Muscle layer of colon (tissue), 2 donors: ENCODE measurements around the gene UBE2M.
"Not testable (repeated sequence)": the region's sequence is repeated elsewhere in the genome, so short reads cannot be mapped to it uniquely, and the experiment has no call there.

ENCODE experiments used
- H3K27ac ChIP-seq: one replicate; pipeline ENCODE4 v1.7.0; 2013; ENCODE audit warnings: low read depth, mild to moderate bottlenecking, low read length, moderate library complexity
- H3K27me3 ChIP-seq, 2 donors: one replicate each; pipeline ENCODE4 v1.7.0; 2013; ENCODE audit warnings: low read length in 2 of 2, mild to moderate bottlenecking in 2 of 2; ENCODE audit not compliant: insufficient read depth in 2 of 2, control insufficient read depth in 1 of 2
- H3K36me3 ChIP-seq: one replicate; pipeline ENCODE4 v1.7.0; 2013; ENCODE audit warnings: mild to moderate bottlenecking, low read length; ENCODE audit not compliant: insufficient read depth
- H3K4me1 ChIP-seq: one replicate; pipeline ENCODE4 v1.7.0; 2013; ENCODE audit warnings: mild to moderate bottlenecking, low read length; ENCODE audit not compliant: insufficient read depth
- H3K4me3 ChIP-seq, 2 donors: one replicate each; pipeline ENCODE4 v1.7.0; 2013; ENCODE audit warnings: low read length in 2 of 2, low read depth in 1 of 2, mild to moderate bottlenecking in 1 of 2, moderate library complexity in 1 of 2
- H3K9ac ChIP-seq: one replicate; pipeline ENCODE4 v1.7.0; 2013; ENCODE audit warnings: low read length
- H3K9me3 ChIP-seq: one replicate; pipeline ENCODE4 v1.7.0; 2013; ENCODE audit warnings: mild to moderate bottlenecking, low read length
- donor health status: abdominal sarcoma.
- donor health status: Adenocarcinoma of cecum.

Gene UBE2M

DNA sequence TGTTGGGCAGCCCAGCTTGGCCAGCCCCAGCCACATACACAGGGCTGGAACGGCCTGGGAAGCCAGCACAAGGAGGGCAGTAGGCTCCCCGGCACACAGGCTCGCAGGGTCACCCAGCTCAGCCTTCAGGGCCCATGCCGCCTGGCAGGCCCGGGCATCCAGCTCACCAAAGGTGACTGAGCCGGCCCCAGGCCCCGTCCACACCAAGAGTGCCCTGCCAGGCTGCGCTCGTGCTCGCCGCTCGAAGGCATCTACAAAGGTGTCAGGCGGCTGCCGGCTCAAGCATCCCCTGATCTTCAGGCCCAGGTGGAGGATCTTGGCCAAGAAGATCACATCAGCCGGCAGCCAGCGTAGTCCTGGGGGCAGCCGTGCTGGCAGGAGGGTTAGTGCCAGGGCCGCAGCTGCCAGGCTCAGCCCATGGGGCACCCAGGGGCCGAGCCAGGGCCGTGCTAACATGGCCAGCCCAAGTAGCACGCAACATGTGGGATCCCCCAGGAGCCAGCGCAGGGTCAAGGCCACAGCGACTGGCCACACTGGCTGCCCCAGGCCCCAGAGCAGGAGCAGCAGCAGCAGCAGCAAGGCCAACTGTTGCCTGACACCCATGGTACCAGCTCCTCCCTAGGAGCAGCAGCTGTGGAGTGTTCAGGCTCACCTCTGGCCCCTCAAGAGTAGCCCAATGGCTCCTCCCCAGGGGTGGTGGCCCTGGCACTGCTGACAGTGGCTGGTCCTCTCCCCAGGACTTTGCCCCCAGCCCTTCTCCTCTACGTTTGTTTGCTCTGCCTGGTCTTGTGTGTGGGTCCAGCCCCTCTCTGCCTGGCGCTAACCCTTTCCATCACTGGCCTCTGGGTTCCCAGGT lies 46.8 kb downstream of the UBE2M start, which contains the start of gene SLC27A5:
SLC27A5 (minus strand) TSS at position 640 of the 856 bp plus-strand sequence; CDS start at position 603, 37 bp downstream.
- Histone ChIP-seq H3K36me3 (peaks cover 10% of the 10 kb centered on the region), H3K27ac (no peak within 1 kb of the TSS), H3K27me3 (no peaks in the 10 kb centered on the region), H3K9ac (no peak within 1 kb of the TSS), H3K9me3 (no peaks in the 10 kb centered on the region), H3K4me3 (no peak within 1 kb of the TSS), H3K4me1 (peaks cover 24% of the 10 kb centered on the region)

DNA sequence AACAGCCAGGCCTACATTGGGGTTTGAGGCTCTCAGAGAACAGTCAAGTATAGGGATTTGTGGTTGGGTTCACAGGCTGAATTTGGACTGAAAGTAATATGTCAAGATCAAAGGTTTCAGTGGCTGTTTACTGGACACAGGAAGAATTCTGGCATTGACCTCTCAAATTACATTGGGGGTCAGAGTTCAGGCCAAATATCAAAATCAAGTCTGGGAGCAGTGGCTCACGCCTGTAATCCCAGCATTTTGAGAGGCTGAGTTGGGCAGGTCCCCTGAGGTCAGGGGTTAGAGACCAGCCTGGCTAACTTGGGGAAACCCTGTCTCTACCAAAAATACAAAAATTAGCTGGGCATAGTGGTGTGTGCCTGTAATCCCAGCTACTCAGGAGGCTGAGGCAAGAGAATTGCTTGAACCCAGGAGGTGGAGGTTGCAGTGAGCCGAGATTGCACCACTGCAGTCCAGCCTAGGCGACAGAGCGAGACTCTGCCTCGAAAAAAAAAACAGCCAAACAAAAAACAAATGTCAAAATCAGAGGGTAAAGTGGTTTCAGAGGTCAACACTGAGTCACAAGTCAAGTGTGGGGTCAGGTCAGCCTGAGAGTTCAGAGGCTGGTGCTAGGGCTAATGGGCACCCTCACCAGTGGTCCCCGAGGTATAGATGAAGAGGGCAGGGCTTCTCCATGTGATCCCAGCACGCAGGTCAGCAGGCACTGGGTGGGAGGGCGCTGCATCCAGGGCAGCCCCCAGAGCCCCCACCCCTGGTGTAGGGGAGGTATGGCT lies 48.1 kb downstream of the UBE2M start:
- Histone ChIP-seq H3K4me3 (no peak overlapping the region), H3K9me3 (no peaks in the 10 kb centered on the region), H3K4me1 (peaks cover 13% of the 10 kb centered on the region), H3K9ac (no peak overlapping the region), H3K27ac (no peak overlapping the region), H3K27me3 (no peaks in the 10 kb centered on the region), H3K36me3 (no peaks in the 10 kb centered on the region)

DNA sequence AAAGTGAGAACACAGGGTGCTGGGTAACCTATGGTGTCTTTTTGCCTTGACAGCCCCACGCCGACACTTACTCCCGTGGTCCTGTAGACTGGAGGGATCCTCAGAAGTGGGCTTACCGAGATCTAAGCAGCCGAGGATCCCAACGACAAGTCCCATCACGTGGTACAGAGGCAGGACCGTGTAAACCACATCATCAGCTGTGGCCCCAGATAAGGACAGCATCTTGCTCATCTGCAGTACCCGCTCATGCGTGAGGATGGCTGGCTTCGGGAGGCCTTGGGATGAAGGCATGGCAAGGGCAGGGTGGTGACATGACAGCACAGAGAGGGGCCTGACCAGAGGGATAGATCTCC lies 48.7 kb downstream of the UBE2M start:
- no peak overlapping the region for H3K4me3 ChIP-seq
- no peaks in the 10 kb centered on the region for H3K36me3 ChIP-seq
- no peaks in the 10 kb centered on the region for H3K27me3 ChIP-seq
- H3K9me3 ChIP-seq: no peaks in the 10 kb centered on the region
- no peak overlapping the region for H3K27ac ChIP-seq
- H3K4me1 ChIP-seq: peaks cover 12% of the 10 kb centered on the region
- H3K9ac ChIP-seq: no peak overlapping the region

GRCh38 chr19:58507602-58508223 lies 50.7 kb downstream of the UBE2M start:
- not testable (repeated sequence) for H3K27ac ChIP-seq, H3K9me3 ChIP-seq, H3K9ac ChIP-seq, H3K27me3 ChIP-seq, H3K4me1 ChIP-seq, H3K36me3 ChIP-seq, H3K4me3 ChIP-seq
